Activated T-cell treated with anti-CD3 and anti-CD28 coated beads, Interleukin-2, amount 50 U/mL, for 72 hours (primary cell): ENCODE results near the gene OR51G2. TPM values are rescaled to one million over a fixed set of nuclear protein-coding genes. Genes with fewer than 3 reads are reported as not detected.

Experiments
- ATAC-seq, 2 donors: fragments of 150-1000 bp; cut with Tn5 transposase; replicated peaks in 1 of 2; 2 replicates each; pipeline ENCODE4 v1.10.0; 2021; ENCODE audit warnings: moderate library complexity in 2 of 2, mild to moderate bottlenecking in 1 of 2
- DNase-seq, 2 donors: peaks; one replicate each; pipeline ENCODE4 v3.0.0; 2021 to 2022; ENCODE audit warnings: mixed read lengths in 1 of 2
- H3K27ac Mint-ChIP-seq: one replicate; pipeline ENCODE4 v1.8.0; 2022; ENCODE audit warnings: mild to moderate bottlenecking, moderate library complexity, mixed read lengths
- H3K27me3 Mint-ChIP-seq: one replicate; pipeline ENCODE4 v1.8.0; 2022; ENCODE audit warnings: low read depth, mixed read lengths
- H3K36me3 Mint-ChIP-seq, 2 donors: one replicate each; pipeline ENCODE4 v1.8.0; 2022; ENCODE audit warnings: mixed read lengths in 2 of 2, mild to moderate bottlenecking in 1 of 2; ENCODE audit not compliant: insufficient read depth in 2 of 2
- H3K4me1 Mint-ChIP-seq: one replicate; pipeline ENCODE4 v1.8.0; 2022; ENCODE audit warnings: low read depth, mixed read lengths
- H3K4me3 Mint-ChIP-seq, 2 donors: one replicate each; pipeline ENCODE4 v1.8.0; 2022; ENCODE audit warnings: mild to moderate bottlenecking in 2 of 2, mixed read lengths in 2 of 2, moderate library complexity in 2 of 2
- H3K9me3 Mint-ChIP-seq, 2 donors: one replicate each; pipeline ENCODE4 v1.8.0; 2022; ENCODE audit warnings: mixed read lengths in 2 of 2
- total RNA-seq, 2 donors: library from RNA; stranded (reverse); gene quantifications; one replicate each; pipeline ENCODE4 v1.2.3, GENCODE V29; 2022

Gene OR51G2
- total RNA-seq, 2 donors from 2014 or later: not detected

GRCh38 chr11:4891996-4892640 is 27.0 kb downstream of the OR51G2 start:
- Mint-ChIP-seq H3K36me3 (no peaks in the 10 kb centered on the region), H3K4me1 (no peaks in the 10 kb centered on the region), H3K27ac (no peak overlapping the region), H3K4me3 (no peak overlapping the region), H3K27me3 (peaks cover 9% of the 10 kb centered on the region), H3K9me3 (peaks cover 0 to 4% of the 10 kb centered on the region in 2 donors)
- no peak for DNase-seq
- ATAC-seq: no peak

GRCh38 chr11:4890279-4890678 is 28.9 kb downstream of the OR51G2 start:
- Mint-ChIP-seq H3K36me3 (no peaks in the 10 kb centered on the region), H3K4me1 (no peaks in the 10 kb centered on the region), H3K4me3 (no peak overlapping the region), H3K27me3 (peaks cover 9% of the 10 kb centered on the region), H3K27ac (no peak overlapping the region), H3K9me3 (peaks cover 0 to 4% of the 10 kb centered on the region in 2 donors)
- DNase-seq (no peak), ATAC-seq (no peak)

- Mint-ChIP-seq H3K9me3 (peaks cover 0 to 4% of the 10 kb centered on the region in 2 donors), H3K4me3 (no peak overlapping the region), H3K4me1 (no peaks in the 10 kb centered on the region), H3K27me3 (peaks cover 9% of the 10 kb centered on the region), H3K27ac (no peak overlapping the region), H3K36me3 (no peaks in the 10 kb centered on the region)
- DNase-seq: no peak
- ATAC-seq: no peak
Observed at GRCh38 chr11:4887591-4887990, 31.6 kb downstream of the OR51G2 start.

- no peak for ATAC-seq
- peaks cover 9% of the 10 kb centered on the region for H3K27me3 Mint-ChIP-seq
- no peak overlapping the region for H3K4me3 Mint-ChIP-seq
- H3K36me3 Mint-ChIP-seq: no peaks in the 10 kb centered on the region
- peaks cover 0 to 4% of the 10 kb centered on the region in 2 donors for H3K9me3 Mint-ChIP-seq
- H3K4me1 Mint-ChIP-seq: no peaks in the 10 kb centered on the region
- no peak overlapping the region for H3K27ac Mint-ChIP-seq
- no peak for DNase-seq
Observed at GRCh38 chr11:4886186-4886585, 33.0 kb downstream of the OR51G2 start.

- no peak overlapping the region for H3K27ac Mint-ChIP-seq
- H3K9me3 Mint-ChIP-seq: no peaks in the 10 kb centered on the region
- ATAC-seq (no peak), DNase-seq (no peak)
- H3K36me3 Mint-ChIP-seq: no peaks in the 10 kb centered on the region
- peaks cover 1% of the 10 kb centered on the region for H3K27me3 Mint-ChIP-seq
- no peak overlapping the region for H3K4me3 Mint-ChIP-seq
- no peaks in the 10 kb centered on the region for H3K4me1 Mint-ChIP-seq
Observed at GRCh38 chr11:4884361-4884760, 34.8 kb downstream of the OR51G2 start.

GRCh38 chr11:4882543-4882942 is 36.6 kb downstream of the OR51G2 start:
- no peaks in the 10 kb centered on the region for H3K36me3 Mint-ChIP-seq
- DNase-seq (no peak), ATAC-seq (no peak)
- H3K9me3 Mint-ChIP-seq: no peaks in the 10 kb centered on the region
- no peaks in the 10 kb centered on the region for H3K27me3 Mint-ChIP-seq
- no peaks in the 10 kb centered on the region for H3K4me1 Mint-ChIP-seq
- H3K4me3 Mint-ChIP-seq: no peak overlapping the region
- H3K27ac Mint-ChIP-seq: no peak overlapping the region

- Mint-ChIP-seq H3K27me3 (no peaks in the 10 kb centered on the region), H3K4me3 (no peak within 1 kb of the TSS), H3K27ac (no peak within 1 kb of the TSS), H3K4me1 (no peaks in the 10 kb centered on the region), H3K36me3 (no peaks in the 10 kb centered on the region), H3K9me3 (no peaks in the 10 kb centered on the region)
- ATAC-seq (no peak), DNase-seq (no peak)
Observed at GRCh38 chr11:4881860-4882500, 37.2 kb downstream of the OR51G2 start, which contains the start of gene OR51T1. TSS of gene OR51T1 (plus strand) at chr11:4881900. CDS start at chr11:4881900, 0 bp downstream.

- DNase-seq: no peak
- no peak for ATAC-seq
- Mint-ChIP-seq H3K27me3 (no peaks in the 10 kb centered on the region), H3K27ac (no peak overlapping the region), H3K9me3 (no peaks in the 10 kb centered on the region), H3K36me3 (no peaks in the 10 kb centered on the region), H3K4me1 (no peaks in the 10 kb centered on the region), H3K4me3 (no peak overlapping the region)
Observed at GRCh38 chr11:4881188-4881587, 38.0 kb downstream of the OR51G2 start.

- Mint-ChIP-seq H3K4me3 (no peak overlapping the region), H3K9me3 (peaks cover 1 to 6% of the 10 kb centered on the region in 2 donors), H3K27me3 (no peaks in the 10 kb centered on the region), H3K4me1 (no peaks in the 10 kb centered on the region), H3K36me3 (no peaks in the 10 kb centered on the region), H3K27ac (no peak overlapping the region)
- no peak for DNase-seq
- ATAC-seq: no peak
Observed at GRCh38 chr11:4865855-4866254, 53.3 kb downstream of the OR51G2 start.

GRCh38 chr11:4863876-4864275 is 55.3 kb downstream of the OR51G2 start:
- no peak overlapping the region for H3K4me3 Mint-ChIP-seq
- H3K9me3 Mint-ChIP-seq: peaks cover 1 to 2% of the 10 kb centered on the region in 2 donors
- DNase-seq: no peak
- no peak overlapping the region for H3K27ac Mint-ChIP-seq
- no peaks in the 10 kb centered on the region for H3K4me1 Mint-ChIP-seq
- no peak for ATAC-seq
- H3K27me3 Mint-ChIP-seq: no peaks in the 10 kb centered on the region
- H3K36me3 Mint-ChIP-seq: no peaks in the 10 kb centered on the region

Other genes with a start within 250 kb of the OR51G2 start
- not detected for gene OR51E2, start 221.5 kb downstream of the OR51G2 start, total RNA-seq
- not detected for gene MMP26, start 214.6 kb downstream of the OR51G2 start, total RNA-seq
- not detected for gene OR51F1, start 149.4 kb downstream of the OR51G2 start, total RNA-seq
- not detected for gene OR52R1, start 115.0 kb downstream of the OR51G2 start, total RNA-seq
- gene OR51F2, start 98.0 kb downstream of the OR51G2 start, total RNA-seq: not detected
- gene OR51S1, start 70.1 kb downstream of the OR51G2 start, total RNA-seq: not detected
- gene OR51T1, start 37.5 kb downstream of the OR51G2 start, total RNA-seq: not detected
- not detected for gene OR51A7, start 15.6 kb downstream of the OR51G2 start, total RNA-seq
- gene OR51G1, start 5.0 kb upstream of the OR51G2 start, total RNA-seq: not detected
- gene OR51A4, start 28.3 kb upstream of the OR51G2 start, total RNA-seq: not detected
- gene OR51A2, start 36.4 kb upstream of the OR51G2 start, total RNA-seq: not detected
- gene OR51L1, start 75.5 kb upstream of the OR51G2 start, total RNA-seq: not detected
- not detected for gene OR52J3, start 127.2 kb upstream of the OR51G2 start, total RNA-seq
- not detected for gene OR52E2, start 140.3 kb upstream of the OR51G2 start, total RNA-seq
- not detected for gene OR52E1, start 150.2 kb upstream of the OR51G2 start, total RNA-seq
- gene OR52A5, start 219.0 kb upstream of the OR51G2 start, total RNA-seq: not detected
- gene OR52A1, start 235.4 kb upstream of the OR51G2 start, total RNA-seq: not detected